Nephron progenitor cell (in vitro differentiated cells): ENCODE results near the gene EXOC6B.

Source experiments
- DNase-seq: peaks from one replicate; pipeline ENCODE4 v3.0.0; 2021
- H3K27ac Mint-ChIP-seq: 2 replicates; pipeline ENCODE4 v1.8.0; 2021; ENCODE audit warnings: mild to moderate bottlenecking, moderate library complexity, mixed read lengths
- H3K27me3 Mint-ChIP-seq: 2 replicates; pipeline ENCODE4 v1.8.0; 2021; ENCODE audit warnings: mild to moderate bottlenecking, low read depth, mixed read lengths; ENCODE audit not compliant: poor library complexity
- H3K36me3 Mint-ChIP-seq: 2 replicates; pipeline ENCODE4 v1.8.0; 2021; ENCODE audit warnings: low read depth, mixed read lengths
- H3K4me1 Mint-ChIP-seq: 2 replicates; pipeline ENCODE4 v1.8.0; 2021; ENCODE audit warnings: mixed read lengths
- H3K4me3 Mint-ChIP-seq: 2 replicates; pipeline ENCODE4 v1.8.0; 2021; ENCODE audit warnings: mild to moderate bottlenecking, moderate library complexity, mixed read lengths
- H3K9me3 Mint-ChIP-seq: 2 replicates; pipeline ENCODE4 v1.8.0; 2021; ENCODE audit warnings: mild to moderate bottlenecking, moderate library complexity, mixed read lengths
- CTCF ChIP-seq: fragments of 200-600 bp; sonication (generic); IDR thresholded peaks from 2 replicates; pipeline ENCODE4 v1.5.0; 2021; ENCODE audit warnings: antibody characterized with exemption

Gene EXOC6B

GRCh38 chr2:72191441-72191840 lies 634.4 kb downstream of the EXOC6B start:
- H3K27ac Mint-ChIP-seq: no peak overlapping the region
- DNase-seq: no peak
- no peaks in the 10 kb centered on the region for H3K4me1 Mint-ChIP-seq
- no peak overlapping the region for H3K4me3 Mint-ChIP-seq
- no peak for TF ChIP-seq CTCF
- H3K36me3 Mint-ChIP-seq: no peaks in the 10 kb centered on the region
- H3K9me3 Mint-ChIP-seq: no peaks in the 10 kb centered on the region
- H3K27me3 Mint-ChIP-seq: no peaks in the 10 kb centered on the region

GRCh38 chr2:72185206-72185605 lies 640.6 kb downstream of the EXOC6B start:
- Mint-ChIP-seq H3K4me1 (peaks cover 17% of the 10 kb centered on the region), H3K9me3 (no peaks in the 10 kb centered on the region), H3K36me3 (peaks cover 5% of the 10 kb centered on the region), H3K27me3 (no peaks in the 10 kb centered on the region), H3K4me3 (no peak overlapping the region), H3K27ac (no peak overlapping the region)
- TF ChIP-seq CTCF: no peak
- no peak for DNase-seq

DNA sequence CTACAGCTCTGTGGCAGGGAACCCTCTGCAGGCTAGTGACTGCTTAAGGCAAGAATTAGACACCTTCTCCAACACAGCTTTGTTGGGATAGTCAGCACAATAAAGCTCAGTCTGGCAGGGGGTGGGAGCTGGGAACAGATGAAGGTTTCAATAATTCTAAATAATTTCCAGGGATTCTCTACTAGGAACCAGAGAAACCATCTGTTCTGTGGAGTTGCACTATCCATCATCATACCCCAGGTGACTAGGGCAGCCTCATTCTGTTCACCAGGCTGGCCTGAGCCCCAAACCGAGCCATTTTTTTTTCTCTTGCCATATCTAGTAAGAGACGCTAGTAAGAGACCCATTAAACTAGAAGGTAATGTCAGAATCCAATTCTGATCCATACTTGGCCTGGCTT lies 642.4 kb downstream of the EXOC6B start:
- H3K36me3 Mint-ChIP-seq: peaks cover 16% of the 10 kb centered on the region
- H3K4me1 Mint-ChIP-seq: peaks cover 17% of the 10 kb centered on the region
- H3K27ac Mint-ChIP-seq: no peak overlapping the region
- TF ChIP-seq CTCF: no peak
- no peaks in the 10 kb centered on the region for H3K9me3 Mint-ChIP-seq
- no peaks in the 10 kb centered on the region for H3K27me3 Mint-ChIP-seq
- H3K4me3 Mint-ChIP-seq: no peak overlapping the region
- DNase-seq: no peak

DNA sequence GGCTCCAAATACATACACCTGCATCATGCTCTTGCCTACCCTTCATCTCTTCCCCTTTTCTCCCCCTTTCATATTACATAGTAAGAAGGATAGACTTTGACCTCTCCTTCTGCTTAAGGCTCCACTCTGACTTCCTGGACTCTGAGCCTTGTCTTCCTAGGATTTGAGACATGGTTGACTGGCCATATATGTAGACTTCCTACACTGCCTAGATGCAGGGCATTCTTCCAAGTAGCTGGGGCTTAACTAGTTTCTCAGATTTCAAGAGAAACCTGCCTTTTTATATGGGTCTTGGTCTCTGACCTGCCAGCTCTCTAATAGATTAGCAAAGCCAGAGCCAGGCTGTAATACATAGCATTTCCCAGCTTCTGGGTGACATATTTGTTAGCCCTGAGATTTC lies 642.8 kb downstream of the EXOC6B start:
- no peaks in the 10 kb centered on the region for H3K9me3 Mint-ChIP-seq
- peaks cover 17% of the 10 kb centered on the region for H3K4me1 Mint-ChIP-seq
- H3K4me3 Mint-ChIP-seq: no peak overlapping the region
- DNase-seq: no peak
- H3K36me3 Mint-ChIP-seq: peaks cover 18% of the 10 kb centered on the region
- H3K27me3 Mint-ChIP-seq: no peaks in the 10 kb centered on the region
- H3K27ac Mint-ChIP-seq: peak overlapping the region; percentile 58
- no peak for TF ChIP-seq CTCF

- Mint-ChIP-seq H3K4me3 (no peak overlapping the region), H3K4me1 (peaks cover 17% of the 10 kb centered on the region), H3K27ac (no peak overlapping the region), H3K36me3 (peaks cover 22% of the 10 kb centered on the region), H3K27me3 (no peaks in the 10 kb centered on the region), H3K9me3 (no peaks in the 10 kb centered on the region)
- TF ChIP-seq CTCF: no peak
- no peak for DNase-seq
Observed at GRCh38 chr2:72182547-72182946, 643.3 kb downstream of the EXOC6B start.

DNA sequence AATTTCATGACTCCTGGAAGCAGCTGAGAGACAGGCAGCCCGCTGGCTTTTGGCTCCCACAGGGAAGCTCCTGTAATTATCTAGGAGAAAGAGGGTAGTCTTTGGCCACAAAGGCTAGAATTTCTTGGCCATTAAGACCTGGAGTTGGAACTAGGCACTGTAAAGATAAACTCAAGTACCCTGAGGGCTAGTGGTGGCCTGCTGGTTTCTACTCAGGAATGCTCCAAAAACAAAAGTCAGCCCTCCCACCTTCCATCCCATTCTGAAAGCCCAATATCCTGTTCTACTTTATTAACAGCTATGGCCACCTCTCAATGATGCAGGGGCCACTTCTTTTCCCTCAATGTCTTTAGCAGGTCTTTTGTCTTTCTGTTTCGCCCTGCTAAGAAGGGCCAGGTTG lies 644.2 kb downstream of the EXOC6B start:
- Mint-ChIP-seq H3K4me3 (no peak overlapping the region), H3K36me3 (peaks cover 26% of the 10 kb centered on the region), H3K9me3 (no peaks in the 10 kb centered on the region), H3K27me3 (no peaks in the 10 kb centered on the region), H3K27ac (no peak overlapping the region), H3K4me1 (peaks cover 17% of the 10 kb centered on the region)
- no peak for DNase-seq
- no peak for TF ChIP-seq CTCF
